A549 (cell line): ENCODE results near the gene ARGLU1. TPM values are rescaled to one million over a fixed set of nuclear protein-coding genes. Genes with fewer than 3 reads are reported as not detected.

Experiments
- ATAC-seq, 2 experiments: fragments of 200-7000 bp in 1 of 2; fragments of >200 bp in 1 of 2; cut with Nextera tagmentation in 1 of 2; cut with Tn5 transposase in 1 of 2; 3 replicates each; pipeline versions ENCODE4 v1.8.0 to v1.9.1; 2018 to 2020; ENCODE audit warnings: mild to moderate bottlenecking in 1 of 2, moderate library complexity in 1 of 2
- CTCF ChIA-PET: fragments of 300-600 bp; sonication (Branson Sonifier 250); formaldehyde crosslinking; extraction: SDS; loops from one replicate; lab custom pipeline; 2021; ENCODE audit warnings: antibody characterized with exemption, inconsistent platforms; lab: Yijun Ruan, JAX
- POLR2A ChIA-PET: fragments of 350-600 bp; formaldehyde crosslinking; extraction: SDS; loops from one replicate; lab custom pipeline; 2021; ENCODE audit warnings: antibody characterized with exemption, inconsistent platforms; lab: Yijun Ruan, JAX
- DNase-seq, 2 experiments: peaks; one replicate each; pipeline versions ENCODE4 v3.0.0 to v3.0.0-alpha.2; 2011 to 2016; ENCODE audit warnings: low read depth in 1 of 2, low spot score in 1 of 2
- FAIRE-seq: peaks from 2 replicates; lab custom pipeline; 2011; peaks lifted over from hg19 to GRCh38; lab: Jason Lieb, UNC
- H3K27ac ChIP-seq, 2 experiments: fragments of >200 bp; sonication (Bioruptor Twin); formaldehyde crosslinking; 3 replicates each; pipeline ENCODE4 v1.5.1; 2016 to 2017
- H3K4me1 ChIP-seq: fragments of >200 bp; sonication (Bioruptor Twin); formaldehyde crosslinking; 3 replicates; pipeline ENCODE4 v1.6.1; 2016
- H3K4me2 ChIP-seq: fragments of >200 bp; sonication (Bioruptor Twin); formaldehyde crosslinking; 3 replicates; pipeline ENCODE4 v1.6.1; 2016
- H3K4me3 ChIP-seq: fragments of >200 bp; sonication (Bioruptor Twin); formaldehyde crosslinking; 3 replicates; pipeline ENCODE4 v1.5.1; 2016
- H3K9me3 ChIP-seq: fragments of >200 bp; sonication (Bioruptor Twin); formaldehyde crosslinking; 3 replicates; pipeline ENCODE4 v1.6.1; 2016
- CBX2 ChIP-seq: fragments of 200-600 bp; sonication (generic); IDR thresholded peaks from 2 replicates; pipeline ENCODE4 v1.6.1; 2016; ENCODE audit warnings: low read depth, mild to moderate bottlenecking, borderline replicate concordance
- ESRRA ChIP-seq: fragments of 150-350 bp; IDR thresholded peaks from 2 replicates; pipeline ENCODE4 v1.6.1; 2014; ENCODE audit warnings: mild to moderate bottlenecking, low read length, borderline replicate concordance
- FOXS1 ChIP-seq: fragments of 250-450 bp; sonication (Bioruptor Pico); IDR thresholded peaks from 2 replicates; pipeline ENCODE4 v1.5.0; 2020; ENCODE audit warnings: mild to moderate bottlenecking, moderate library complexity
- GATA3 ChIP-seq: IDR thresholded peaks from 2 replicates; pipeline ENCODE4 v1.6.1; 2012; ENCODE audit warnings: borderline replicate concordance
- HEYL ChIP-seq: fragments of 250-450 bp; sonication (Bioruptor Pico); IDR thresholded peaks from 2 replicates; pipeline ENCODE4 v1.8.0; 2021; ENCODE audit warnings: mild to moderate bottlenecking, moderate library complexity
- HOXB5 ChIP-seq: fragments of 250-450 bp; sonication (Bioruptor Pico); IDR thresholded peaks from 2 replicates; pipeline ENCODE4 v1.5.0; 2020; ENCODE audit warnings: mild to moderate bottlenecking, moderate library complexity
- JUN ChIP-seq, 2 experiments: fragments of >200 bp; sonication (Bioruptor Twin); formaldehyde crosslinking; IDR thresholded peaks; 2 replicates in 1 of 2; 3 replicates in 1 of 2; pipeline ENCODE4 v1.6.1; 2016 to 2017
- MAZ ChIP-seq: fragments of 150-350 bp; IDR thresholded peaks from 2 replicates; pipeline ENCODE4 v1.6.1; 2014; ENCODE audit warnings: antibody characterized with exemption, low read depth, low read length, borderline replicate concordance
- NPAS2 ChIP-seq: fragments of 250-450 bp; sonication (Bioruptor Pico); IDR thresholded peaks from 2 replicates; pipeline ENCODE4 v1.8.0; 2022; ENCODE audit warnings: mild to moderate bottlenecking, moderate library complexity, borderline replicate concordance
- RCOR1 ChIP-seq: fragments of 150-350 bp; IDR thresholded peaks from 2 replicates; pipeline ENCODE4 v1.6.1; 2014; ENCODE audit warnings: antibody characterized with exemption, low read length, low read depth
- SMC3 ChIP-seq: fragments of >200 bp; sonication (Bioruptor Twin); formaldehyde crosslinking; IDR thresholded peaks from 3 replicates; pipeline ENCODE4 v1.6.1; 2018; ENCODE audit warnings: inconsistent platforms
- SREBF2 ChIP-seq: fragments of 450-650 bp; IDR thresholded peaks from 2 replicates; pipeline ENCODE4 v1.6.1; 2014; ENCODE audit warnings: mild to moderate bottlenecking, moderate library complexity
- WGBS: methylation state at CpG from one replicate; pipeline ENCODE4 v1.1.6; 2017; ENCODE audit errors: missing lambda C conversion rate; 5-methylcytosine and 5-hydroxymethylcytosine counted together
- polyA plus RNA-seq, 4 experiments: library from polyadenylated mRNA; depleted of rRNA in 3 of 4; stranded (reverse); fragments of >200 nt; fragmentation: RNase III in 1 of 4; extraction: RNeasy Plus Mini Kit Qiagen cat#74134 plus additional on column Dnase treatment in 1 of 4; gene quantifications; 2 replicates in 3 of 4; 3 replicates in 1 of 4; pipeline ENCODE4 v1.2.3, GENCODE V29; 2011 to 2017
- TF ChIP-seq, protein P1 (sequence below): fragments of 200-600 bp; sonication (generic); IDR thresholded peaks from 2 replicates; pipeline ENCODE4 v1.6.1; 2016; ENCODE audit warnings: antibody characterized with exemption, mild to moderate bottlenecking, moderate library complexity
- TF ChIP-seq, protein P2 (sequence below): fragments of 450-650 bp; IDR thresholded peaks from 2 replicates; pipeline ENCODE4 v1.6.1; 2014; ENCODE audit warnings: antibody characterized with exemption

ARGLU1 gene
- polyA plus RNA-seq, 2 of the 4 experiments (the other 2 are of a cell fraction): 67.2 to 137 TPM

DNA sequence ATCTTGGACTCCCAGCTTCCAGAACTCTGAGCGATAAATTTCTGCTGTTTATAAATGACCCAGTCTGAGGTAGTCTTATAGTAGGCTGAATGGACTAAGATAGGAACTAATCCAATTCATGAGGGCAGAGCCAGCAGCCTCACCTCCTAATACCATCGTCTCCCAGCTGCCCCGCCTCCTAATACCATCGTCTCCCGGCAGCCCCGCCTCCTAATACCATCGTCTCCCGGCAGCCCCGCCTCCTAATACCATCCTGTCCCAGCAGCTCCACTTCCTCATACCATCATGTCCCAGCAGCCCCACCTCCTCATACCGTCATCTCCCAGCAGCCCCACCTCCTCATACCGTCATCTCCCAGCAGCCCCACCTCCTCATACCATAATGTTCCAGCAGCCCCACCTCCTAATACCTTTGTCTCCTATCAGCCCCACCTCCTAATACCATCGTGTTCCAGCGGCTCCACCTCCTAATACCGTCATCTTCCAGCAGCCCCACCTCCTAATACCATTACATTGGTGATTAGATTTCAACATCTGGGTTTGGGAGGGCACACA lies 2.4 kb upstream of the ARGLU1 start (continued):
- TF ChIP-seq, protein P1, sequence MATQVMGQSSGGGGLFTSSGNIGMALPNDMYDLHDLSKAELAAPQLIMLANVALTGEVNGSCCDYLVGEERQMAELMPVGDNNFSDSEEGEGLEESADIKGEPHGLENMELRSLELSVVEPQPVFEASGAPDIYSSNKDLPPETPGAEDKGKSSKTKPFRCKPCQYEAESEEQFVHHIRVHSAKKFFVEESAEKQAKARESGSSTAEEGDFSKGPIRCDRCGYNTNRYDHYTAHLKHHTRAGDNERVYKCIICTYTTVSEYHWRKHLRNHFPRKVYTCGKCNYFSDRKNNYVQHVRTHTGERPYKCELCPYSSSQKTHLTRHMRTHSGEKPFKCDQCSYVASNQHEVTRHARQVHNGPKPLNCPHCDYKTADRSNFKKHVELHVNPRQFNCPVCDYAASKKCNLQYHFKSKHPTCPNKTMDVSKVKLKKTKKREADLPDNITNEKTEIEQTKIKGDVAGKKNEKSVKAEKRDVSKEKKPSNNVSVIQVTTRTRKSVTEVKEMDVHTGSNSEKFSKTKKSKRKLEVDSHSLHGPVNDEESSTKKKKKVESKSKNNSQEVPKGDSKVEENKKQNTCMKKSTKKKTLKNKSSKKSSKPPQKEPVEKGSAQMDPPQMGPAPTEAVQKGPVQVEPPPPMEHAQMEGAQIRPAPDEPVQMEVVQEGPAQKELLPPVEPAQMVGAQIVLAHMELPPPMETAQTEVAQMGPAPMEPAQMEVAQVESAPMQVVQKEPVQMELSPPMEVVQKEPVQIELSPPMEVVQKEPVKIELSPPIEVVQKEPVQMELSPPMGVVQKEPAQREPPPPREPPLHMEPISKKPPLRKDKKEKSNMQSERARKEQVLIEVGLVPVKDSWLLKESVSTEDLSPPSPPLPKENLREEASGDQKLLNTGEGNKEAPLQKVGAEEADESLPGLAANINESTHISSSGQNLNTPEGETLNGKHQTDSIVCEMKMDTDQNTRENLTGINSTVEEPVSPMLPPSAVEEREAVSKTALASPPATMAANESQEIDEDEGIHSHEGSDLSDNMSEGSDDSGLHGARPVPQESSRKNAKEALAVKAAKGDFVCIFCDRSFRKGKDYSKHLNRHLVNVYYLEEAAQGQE: no peak
- TF ChIP-seq MAZ: no peak

DNA sequence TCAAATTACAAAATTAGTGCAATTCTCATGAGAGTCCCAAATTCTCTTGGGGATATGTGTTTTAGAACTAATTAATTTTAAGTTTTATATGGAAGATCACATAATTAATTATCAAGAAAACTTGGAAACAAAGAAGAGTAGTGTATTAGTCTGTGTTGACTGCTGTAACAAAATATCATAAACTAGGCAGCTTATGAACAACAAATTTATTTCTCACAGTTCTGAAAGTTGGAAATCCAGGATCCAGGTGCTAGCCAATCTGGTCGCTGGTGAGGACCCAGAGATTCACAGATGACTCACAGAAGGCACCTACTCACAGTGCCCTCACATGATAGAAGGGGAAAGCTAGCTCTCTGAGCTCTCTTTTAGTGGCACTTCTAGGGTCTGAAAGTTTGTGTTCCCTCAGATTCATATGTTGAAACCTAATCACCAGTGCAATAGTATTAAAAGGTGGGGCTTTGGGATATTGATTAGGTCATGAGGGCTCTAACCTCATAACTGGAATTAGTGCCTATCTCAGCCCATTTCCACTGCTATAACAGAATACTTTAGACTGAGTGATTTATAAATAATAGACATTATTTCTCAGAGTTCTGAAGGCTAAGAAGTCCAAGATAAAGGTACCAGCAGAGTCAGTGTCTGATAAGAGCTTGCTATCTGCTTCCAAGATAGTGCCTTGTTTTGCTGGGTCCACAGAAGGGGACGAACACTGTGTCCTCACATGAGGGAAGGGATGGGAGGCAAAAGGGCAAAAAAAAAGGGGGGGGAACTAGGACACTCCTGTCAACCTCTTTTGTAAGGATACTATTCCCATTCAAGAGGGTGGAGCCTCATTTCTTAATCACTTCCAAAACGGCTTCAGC lies 1.5 kb upstream of the ARGLU1 start:
- no peak for DNase-seq
- peak overlapping the region; percentile 36; the same call in 2 of the 3 replicates for H3K4me3 ChIP-seq
- ATAC-seq: no peak
- H3K4me2 ChIP-seq: peak overlapping the region; percentile 88
- FAIRE-seq: no peak
- TF ChIP-seq RCOR1: no peak
- CTCF ChIA-PET: interaction anchor here (0.7 kb wide), 1 partner anchor 52 kb away, joined by 3 read pairs; no protein-coding TSS in a partner anchor
- no peaks in the 10 kb centered on the region for H3K9me3 ChIP-seq
- WGBS: 38% methylated on average over 3 of the region's 3 CpGs
- H3K4me1 ChIP-seq: peaks cover 29% of the 10 kb centered on the region
- POLR2A ChIA-PET: no interaction called here
- H3K27ac ChIP-seq: peak overlapping the region; percentile 54 to 76; a peak in 5 of 6 replicates

DNA sequence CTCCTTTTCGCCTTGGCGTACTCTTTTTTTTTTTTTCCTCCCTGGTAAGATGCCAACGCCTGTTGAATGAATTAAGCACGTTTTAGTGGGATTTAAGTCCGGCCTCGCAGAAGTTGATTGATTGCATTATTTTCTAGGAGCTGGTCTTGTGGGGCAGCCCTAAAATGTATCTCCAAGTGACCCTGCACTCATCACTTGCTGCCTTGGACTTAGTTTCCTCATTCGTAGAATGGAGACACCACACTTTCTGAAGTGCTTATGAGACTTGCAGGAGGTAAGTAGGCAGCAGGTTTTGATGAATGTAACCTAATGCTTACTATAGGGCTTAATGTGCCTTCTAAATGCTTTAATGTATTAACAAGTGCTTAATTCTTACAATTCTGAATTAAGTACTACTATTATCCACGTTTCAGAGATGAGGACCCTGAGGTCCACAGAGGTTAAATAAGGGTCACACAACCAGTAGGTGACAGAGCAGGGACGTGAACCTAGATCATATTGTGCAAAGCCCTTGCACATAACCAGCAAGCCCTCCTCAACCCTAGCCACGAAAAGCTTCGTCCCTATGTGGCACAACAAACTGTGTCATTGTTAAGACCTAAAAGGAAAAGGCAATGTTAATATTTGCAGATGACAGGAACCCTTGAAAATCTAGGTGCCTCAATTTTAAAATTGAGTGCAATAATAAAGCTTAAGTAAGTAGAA lies 514 bp upstream of the ARGLU1 start:
- no peaks in the 10 kb centered on the region for H3K9me3 ChIP-seq
- ChIA-PET CTCF (no interaction called here), POLR2A (interaction anchor here (0.7 to 1.9 kb wide), 4 partner anchors 33 to 1645 kb away, joined by 3 to 7 read pairs (median 4); partner anchors contain the start of gene EFNB2)
- peak overlapping the region; percentile 69 for H3K4me3 ChIP-seq
- WGBS: 25% methylated on average over 11 of the region's 11 CpGs
- DNase-seq: peak in 1 of 2 experiments; percentile 7
- no peak for FAIRE-seq
- peaks cover 38% of the 10 kb centered on the region for H3K4me1 ChIP-seq
- peak overlapping the region; percentile 94 to 95 for H3K27ac ChIP-seq
- TF ChIP-seq SMC3 (no peak), JUN (IDR thresholded peaks at IDR 0.05) (0 out of 5 replicates have a peak, but pooled peaks of 1 of the 2 experiments have one; percentile 22), NPAS2 (CRISPR knock-in tag) (no peak), SREBF2 (no peak)
- TF ChIP-seq, protein P2, sequence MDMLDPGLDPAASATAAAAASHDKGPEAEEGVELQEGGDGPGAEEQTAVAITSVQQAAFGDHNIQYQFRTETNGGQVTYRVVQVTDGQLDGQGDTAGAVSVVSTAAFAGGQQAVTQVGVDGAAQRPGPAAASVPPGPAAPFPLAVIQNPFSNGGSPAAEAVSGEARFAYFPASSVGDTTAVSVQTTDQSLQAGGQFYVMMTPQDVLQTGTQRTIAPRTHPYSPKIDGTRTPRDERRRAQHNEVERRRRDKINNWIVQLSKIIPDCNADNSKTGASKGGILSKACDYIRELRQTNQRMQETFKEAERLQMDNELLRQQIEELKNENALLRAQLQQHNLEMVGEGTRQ: no peak
- ATAC-seq: peak in 1 of 2 experiments; percentile 12; a peak in 3 of 6 replicates
- H3K4me2 ChIP-seq: peak overlapping the region; percentile 64

DNA sequence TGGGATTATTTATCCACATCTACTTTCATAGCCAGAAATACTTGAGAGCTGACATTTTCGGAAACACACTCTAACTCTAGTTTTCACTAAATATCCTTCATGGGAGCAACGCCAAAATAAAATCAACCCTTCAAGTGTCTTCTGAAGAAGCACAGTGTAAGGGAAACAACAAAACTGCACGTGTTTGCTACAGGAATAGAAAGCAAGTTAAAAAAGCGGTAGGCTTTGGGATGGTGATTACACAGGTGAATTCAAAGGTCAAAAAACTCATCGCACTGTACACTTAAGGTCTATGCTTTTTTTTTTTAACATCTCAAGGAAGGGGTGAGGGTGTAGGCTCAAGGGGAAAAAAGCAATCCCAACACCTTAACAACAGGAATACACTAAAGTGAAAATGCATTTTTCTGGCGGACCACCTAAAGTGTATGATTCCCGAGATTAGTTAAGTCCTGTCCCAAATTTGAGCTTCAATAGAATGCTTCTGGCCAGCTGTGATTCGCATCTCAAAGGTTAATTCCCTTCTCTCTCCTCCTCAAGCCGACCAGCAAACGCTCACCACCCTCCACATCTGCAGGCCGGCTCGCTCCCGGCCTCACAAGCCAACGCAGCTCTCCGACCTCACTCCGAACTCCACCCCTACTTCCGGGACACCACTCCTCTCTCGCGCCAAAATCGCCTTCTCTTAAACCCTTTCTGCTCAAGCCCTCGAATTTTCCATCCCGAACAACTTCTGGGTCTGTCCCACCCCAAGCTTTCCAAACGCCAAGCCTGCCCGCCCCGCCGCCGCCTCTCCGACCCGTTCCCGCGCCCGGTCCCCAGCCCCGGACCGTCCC lies 1.1 kb downstream of the ARGLU1 start:
- peak; percentile 35 to 55 for DNase-seq
- ChIA-PET CTCF (interaction anchor here (1.7 kb wide), 1 partner anchor 31 kb away, joined by 5 read pairs; the partner anchor contains the start of gene EFNB2), POLR2A (interaction anchor here (1.9 kb wide), 1 partner anchor 53 kb away, joined by 7 read pairs; no protein-coding TSS in a partner anchor)
- 1% methylated on average over 22 of the region's 34 CpGs for WGBS
- Histone ChIP-seq H3K4me2 (peak overlapping the region; percentile 86), H3K4me3 (peak overlapping the region; percentile 69), H3K27ac (peak overlapping the region; percentile 94 to 95), H3K4me1 (peaks cover 44% of the 10 kb centered on the region), H3K9me3 (no peaks in the 10 kb centered on the region)
- no peak for TF ChIP-seq CBX2
- TF ChIP-seq GATA3: no peak
- no peak for TF ChIP-seq ESRRA
- TF ChIP-seq HOXB5 (CRISPR knock-in tag): no peak
- no peak for TF ChIP-seq HEYL
- TF ChIP-seq FOXS1: no peak
- FAIRE-seq: no peak
- peak; percentile 21 to 62; a peak in 4 of 6 replicates for ATAC-seq
